Activated T-cell treated with anti-CD3 and anti-CD28 coated beads, Interleukin-2, amount 50 U/mL, for 72 hours (primary cell): ENCODE data around the gene IL17RE. TPM values are rescaled to one million over a fixed set of nuclear protein-coding genes. Genes with fewer than 3 reads are reported as not detected.
"Not testable (repeated sequence)": the region's sequence is repeated elsewhere in the genome, so short reads cannot be mapped to it uniquely, and the experiment has no call there.

ENCODE experiments used
- ATAC-seq, 2 donors: fragments of 150-1000 bp; cut with Tn5 transposase; replicated peaks in 1 of 2; 2 replicates each; pipeline ENCODE4 v1.10.0; 2021; ENCODE audit warnings: moderate library complexity in 2 of 2, mild to moderate bottlenecking in 1 of 2
- DNase-seq, 2 donors: peaks; one replicate each; pipeline ENCODE4 v3.0.0; 2021 to 2022; ENCODE audit warnings: mixed read lengths in 1 of 2
- H3K27ac Mint-ChIP-seq: one replicate; pipeline ENCODE4 v1.8.0; 2022; ENCODE audit warnings: mild to moderate bottlenecking, moderate library complexity, mixed read lengths
- H3K27me3 Mint-ChIP-seq: one replicate; pipeline ENCODE4 v1.8.0; 2022; ENCODE audit warnings: low read depth, mixed read lengths
- H3K36me3 Mint-ChIP-seq, 2 donors: one replicate each; pipeline ENCODE4 v1.8.0; 2022; ENCODE audit warnings: mixed read lengths in 2 of 2, mild to moderate bottlenecking in 1 of 2; ENCODE audit not compliant: insufficient read depth in 2 of 2
- H3K4me1 Mint-ChIP-seq: one replicate; pipeline ENCODE4 v1.8.0; 2022; ENCODE audit warnings: low read depth, mixed read lengths
- H3K4me3 Mint-ChIP-seq, 2 donors: one replicate each; pipeline ENCODE4 v1.8.0; 2022; ENCODE audit warnings: mild to moderate bottlenecking in 2 of 2, mixed read lengths in 2 of 2, moderate library complexity in 2 of 2
- H3K9me3 Mint-ChIP-seq, 2 donors: one replicate each; pipeline ENCODE4 v1.8.0; 2022; ENCODE audit warnings: mixed read lengths in 2 of 2
- total RNA-seq, 2 donors: library from RNA; stranded (reverse); gene quantifications; one replicate each; pipeline ENCODE4 v1.2.3, GENCODE V29; 2022

Gene IL17RE
- total RNA-seq, 2 donors from 2014 or later, result 0.94 to 5.5 TPM

- Mint-ChIP-seq H3K9me3 (no peaks in the 10 kb centered on the region), H3K27me3 (no peaks in the 10 kb centered on the region), H3K4me3 (no peak overlapping the region), H3K27ac (no peak overlapping the region), H3K36me3 (peaks cover 2 to 3% of the 10 kb centered on the region in 2 donors), H3K4me1 (peaks cover 24% of the 10 kb centered on the region)
- DNase-seq, result no peak
- no peak for ATAC-seq
Observed at GRCh38 chr3:9937486-9938238, 35.0 kb downstream of the IL17RE start.

- H3K4me1 Mint-ChIP-seq, result peaks cover 20% of the 10 kb centered on the region
- ATAC-seq (no peak), DNase-seq (no peak)
- no peaks in the 10 kb centered on the region for H3K9me3 Mint-ChIP-seq
- H3K27ac Mint-ChIP-seq, result peak overlapping the region; percentile 25
- no peaks in the 10 kb centered on the region for H3K27me3 Mint-ChIP-seq
- no peak overlapping the region for H3K4me3 Mint-ChIP-seq
- peaks cover 2% of the 10 kb centered on the region in 2 donors for H3K36me3 Mint-ChIP-seq
Observed at GRCh38 chr3:9938966-9939365, 36.3 kb downstream of the IL17RE start.

GRCh38 chr3:9939906-9940305 lies 37.3 kb downstream of the IL17RE start:
- H3K9me3 Mint-ChIP-seq, ATAC-seq, H3K4me3 Mint-ChIP-seq, H3K27me3 Mint-ChIP-seq, H3K27ac Mint-ChIP-seq, H3K36me3 Mint-ChIP-seq, DNase-seq: not testable (repeated sequence)
- peaks cover 11% of the 10 kb centered on the region for H3K4me1 Mint-ChIP-seq

GRCh38 chr3:9940746-9941145 lies 38.1 kb downstream of the IL17RE start:
- Mint-ChIP-seq H3K4me3 (no peak overlapping the region), H3K27ac (no peak overlapping the region), H3K36me3 (peaks cover 2% of the 10 kb centered on the region in 2 donors), H3K9me3 (no peaks in the 10 kb centered on the region), H3K27me3 (no peaks in the 10 kb centered on the region), H3K4me1 (peaks cover 2% of the 10 kb centered on the region)
- ATAC-seq, result no peak
- no peak for DNase-seq

- Mint-ChIP-seq H3K4me3 (no peak overlapping the region), H3K9me3 (no peaks in the 10 kb centered on the region), H3K27ac (no peak overlapping the region), H3K4me1 (peaks cover 6% of the 10 kb centered on the region), H3K36me3 (peaks cover 2% of the 10 kb centered on the region in 2 donors), H3K27me3 (no peaks in the 10 kb centered on the region)
- ATAC-seq, result no peak
- DNase-seq, result no peak
Observed at GRCh38 chr3:9942164-9942563, 39.5 kb downstream of the IL17RE start.

- Mint-ChIP-seq H3K36me3 (peaks cover 2% of the 10 kb centered on the region in 2 donors), H3K4me3 (no peak overlapping the region)
- ATAC-seq, result no peak
Observed at GRCh38 chr3:9942934-9943690, 40.5 kb downstream of the IL17RE start.

GRCh38 chr3:9944271-9944670 lies 41.6 kb downstream of the IL17RE start:
- Mint-ChIP-seq H3K36me3 (peaks cover 2% of the 10 kb centered on the region in 2 donors), H3K4me1 (peaks cover 6% of the 10 kb centered on the region), H3K9me3 (no peaks in the 10 kb centered on the region), H3K4me3 (no peak overlapping the region), H3K27me3 (no peaks in the 10 kb centered on the region), H3K27ac (no peak overlapping the region)
- DNase-seq (no peak), ATAC-seq (no peak)

More at GRCh38 chr3:9942934-9943690, 40.5 kb downstream of the IL17RE start:
- Mint-ChIP-seq H3K4me1 (peaks cover 6% of the 10 kb centered on the region), H3K27me3 (no peaks in the 10 kb centered on the region), H3K27ac (no peak overlapping the region), H3K9me3 (no peaks in the 10 kb centered on the region)
- no peak for DNase-seq

- ATAC-seq (no peak), DNase-seq (no peak)
- Mint-ChIP-seq H3K4me3 (peak overlapping the region in 1 of 2 donors; percentile 44), H3K4me1 (peaks cover 8% of the 10 kb centered on the region), H3K27me3 (no peaks in the 10 kb centered on the region), H3K9me3 (no peaks in the 10 kb centered on the region), H3K27ac (no peak overlapping the region), H3K36me3 (peaks cover 2% of the 10 kb centered on the region in 2 donors)
Observed at GRCh38 chr3:9945358-9945757, 42.7 kb downstream of the IL17RE start.

GRCh38 chr3:9946112-9947024 lies 43.7 kb downstream of the IL17RE start:
- DNase-seq, result peak; percentile 82 to 86
- peaks cover 0 to 4% of the 10 kb centered on the region in 2 donors for H3K36me3 Mint-ChIP-seq
- peak overlapping the region; percentile 85 for H3K27ac Mint-ChIP-seq
- peaks cover 18% of the 10 kb centered on the region for H3K4me1 Mint-ChIP-seq
- H3K27me3 Mint-ChIP-seq, result no peaks in the 10 kb centered on the region
- peak; percentile 83 to 91 for ATAC-seq
- peak overlapping the region; percentile 84 to 87 for H3K4me3 Mint-ChIP-seq
- H3K9me3 Mint-ChIP-seq, result no peaks in the 10 kb centered on the region

GRCh38 chr3:9947025-9947995 lies 44.7 kb downstream of the IL17RE start:
- H3K9me3 Mint-ChIP-seq, result no peaks in the 10 kb centered on the region
- no peak overlapping the region for H3K27ac Mint-ChIP-seq

GRCh38 chr3:9948586-9948985 lies 45.9 kb downstream of the IL17RE start:
- H3K27me3 Mint-ChIP-seq, result no peaks in the 10 kb centered on the region
- no peak overlapping the region for H3K27ac Mint-ChIP-seq
- H3K4me1 Mint-ChIP-seq, result peaks cover 22% of the 10 kb centered on the region
- DNase-seq, result no peak
- peaks cover 0 to 5% of the 10 kb centered on the region in 2 donors for H3K36me3 Mint-ChIP-seq
- no peak overlapping the region for H3K4me3 Mint-ChIP-seq
- no peaks in the 10 kb centered on the region for H3K9me3 Mint-ChIP-seq
- no peak for ATAC-seq

More at GRCh38 chr3:9947025-9947995, 44.7 kb downstream of the IL17RE start:
- DNase-seq (no peak), ATAC-seq (no peak)
- Mint-ChIP-seq H3K27me3 (no peaks in the 10 kb centered on the region), H3K4me3 (no peak overlapping the region), H3K4me1 (peaks cover 22% of the 10 kb centered on the region), H3K36me3 (peaks cover 0 to 4% of the 10 kb centered on the region in 2 donors)

GRCh38 chr3:9949115-9949514 lies 46.5 kb downstream of the IL17RE start:
- H3K4me1 Mint-ChIP-seq, result peaks cover 22% of the 10 kb centered on the region
- H3K36me3 Mint-ChIP-seq, result peaks cover 0 to 5% of the 10 kb centered on the region in 2 donors
- no peak overlapping the region for H3K27ac Mint-ChIP-seq
- no peaks in the 10 kb centered on the region for H3K9me3 Mint-ChIP-seq
- ATAC-seq (no peak), DNase-seq (no peak)
- no peak overlapping the region for H3K4me3 Mint-ChIP-seq
- H3K27me3 Mint-ChIP-seq, result no peaks in the 10 kb centered on the region
